A549 (cell line): Measurements from ENCODE around the gene ZNF497. TPM values are rescaled to one million over a fixed set of nuclear protein-coding genes. Genes with fewer than 3 reads are reported as not detected.
A peak's percentile ranks its signal among the peaks of the same experiment; 100 is the strongest.

Source experiments
- ATAC-seq, 2 experiments: fragments of 200-7000 bp in 1 of 2; fragments of >200 bp in 1 of 2; cut with Nextera tagmentation in 1 of 2; cut with Tn5 transposase in 1 of 2; 3 replicates each; pipeline versions ENCODE4 v1.8.0 to v1.9.1; 2018 to 2020; ENCODE audit warnings: mild to moderate bottlenecking in 1 of 2, moderate library complexity in 1 of 2
- CTCF ChIA-PET: fragments of 300-600 bp; sonication (Branson Sonifier 250); formaldehyde crosslinking; extraction: SDS; loops from one replicate; lab custom pipeline; 2021; ENCODE audit warnings: antibody characterized with exemption, inconsistent platforms; lab: Yijun Ruan, JAX
- POLR2A ChIA-PET: fragments of 350-600 bp; formaldehyde crosslinking; extraction: SDS; loops from one replicate; lab custom pipeline; 2021; ENCODE audit warnings: antibody characterized with exemption, inconsistent platforms; lab: Yijun Ruan, JAX
- DNase-seq, 2 experiments: peaks; one replicate each; pipeline versions ENCODE4 v3.0.0 to v3.0.0-alpha.2; 2011 to 2016; ENCODE audit warnings: low read depth in 1 of 2, low spot score in 1 of 2
- FAIRE-seq: peaks from 2 replicates; lab custom pipeline; 2011; peaks lifted over from hg19 to GRCh38; lab: Jason Lieb, UNC
- H3K27ac ChIP-seq, 2 experiments: fragments of >200 bp; sonication (Bioruptor Twin); formaldehyde crosslinking; 3 replicates each; pipeline ENCODE4 v1.5.1; 2016 to 2017
- H3K4me1 ChIP-seq: fragments of >200 bp; sonication (Bioruptor Twin); formaldehyde crosslinking; 3 replicates; pipeline ENCODE4 v1.6.1; 2016
- H3K4me2 ChIP-seq: fragments of >200 bp; sonication (Bioruptor Twin); formaldehyde crosslinking; 3 replicates; pipeline ENCODE4 v1.6.1; 2016
- H3K4me3 ChIP-seq: fragments of >200 bp; sonication (Bioruptor Twin); formaldehyde crosslinking; 3 replicates; pipeline ENCODE4 v1.5.1; 2016
- H3K9me3 ChIP-seq: fragments of >200 bp; sonication (Bioruptor Twin); formaldehyde crosslinking; 3 replicates; pipeline ENCODE4 v1.6.1; 2016
- CBX2 ChIP-seq: fragments of 200-600 bp; sonication (generic); IDR thresholded peaks from 2 replicates; pipeline ENCODE4 v1.6.1; 2016; ENCODE audit warnings: low read depth, mild to moderate bottlenecking, borderline replicate concordance
- CEBPB ChIP-seq, 2 experiments: fragments of >200 bp in 1 of 2; sonication (Bioruptor Twin) in 1 of 2; formaldehyde crosslinking in 1 of 2; IDR thresholded peaks; 2 replicates each; pipeline ENCODE4 v1.6.1; 2012 to 2016
- CHD2 ChIP-seq: fragments of 150-350 bp; IDR thresholded peaks from 2 replicates; pipeline ENCODE4 v1.6.1; 2014; ENCODE audit warnings: low read length; ENCODE audit not compliant: partially characterized antibody
- CHD4 ChIP-seq: fragments of 200-600 bp; sonication (generic); IDR thresholded peaks from 2 replicates; pipeline ENCODE4 v1.6.1; 2016; ENCODE audit warnings: antibody characterized with exemption, mild to moderate bottlenecking, borderline replicate concordance
- ESRRA ChIP-seq: fragments of 150-350 bp; IDR thresholded peaks from 2 replicates; pipeline ENCODE4 v1.6.1; 2014; ENCODE audit warnings: mild to moderate bottlenecking, low read length, borderline replicate concordance
- GATA3 ChIP-seq: IDR thresholded peaks from 2 replicates; pipeline ENCODE4 v1.6.1; 2012; ENCODE audit warnings: borderline replicate concordance
- HDAC2 ChIP-seq: fragments of 200-600 bp; sonication (generic); IDR thresholded peaks from 2 replicates; pipeline ENCODE4 v1.6.1; 2016
- JUNB ChIP-seq: fragments of >200 bp; sonication (Bioruptor Twin); formaldehyde crosslinking; IDR thresholded peaks from 2 replicates; pipeline ENCODE4 v1.6.1; 2016
- MAFK ChIP-seq: fragments of 450-650 bp; IDR thresholded peaks from 2 replicates; pipeline ENCODE4 v1.6.1; 2014; ENCODE audit not compliant: partially characterized antibody
- MYC ChIP-seq: IDR thresholded peaks from 2 replicates; pipeline ENCODE4 v1.6.1; 2012; ENCODE audit warnings: mild to moderate bottlenecking, inconsistent platforms, low read length, improper control_type of control experiment, borderline replicate concordance
- NFE2L2 ChIP-seq: fragments of 150-350 bp; conservative IDR thresholded peaks from 2 replicates; pipeline ENCODE4 v1.6.1; 2014; ENCODE audit warnings: low read length
- NPAS2 ChIP-seq: fragments of 250-450 bp; sonication (Bioruptor Pico); IDR thresholded peaks from 2 replicates; pipeline ENCODE4 v1.8.0; 2022; ENCODE audit warnings: mild to moderate bottlenecking, moderate library complexity, borderline replicate concordance
- POLR2A ChIP-seq: IDR thresholded peaks from 2 replicates; pipeline ENCODE4 v1.6.1; 2012; ENCODE audit warnings: mild to moderate bottlenecking, low read length
- POLR2AphosphoS2 ChIP-seq: conservative IDR thresholded peaks from 2 replicates; pipeline ENCODE4 v1.6.1; 2012; ENCODE audit warnings: low read length, improper control_type of control experiment, inconsistent platforms
- RCOR1 ChIP-seq: fragments of 150-350 bp; IDR thresholded peaks from 2 replicates; pipeline ENCODE4 v1.6.1; 2014; ENCODE audit warnings: antibody characterized with exemption, low read length, low read depth
- RNF2 ChIP-seq: fragments of 200-600 bp; sonication (generic); IDR thresholded peaks from 2 replicates; pipeline ENCODE4 v1.6.1; 2016; ENCODE audit warnings: low read depth, mild to moderate bottlenecking, antibody characterized with exemption, moderate library complexity, borderline replicate concordance
- SMC3 ChIP-seq: fragments of >200 bp; sonication (Bioruptor Twin); formaldehyde crosslinking; IDR thresholded peaks from 3 replicates; pipeline ENCODE4 v1.6.1; 2018; ENCODE audit warnings: inconsistent platforms
- TFCP2L1 ChIP-seq: fragments of 250-450 bp; sonication (Bioruptor Pico); IDR thresholded peaks from 2 replicates; pipeline ENCODE4 v1.5.0; 2021; ENCODE audit warnings: mild to moderate bottlenecking
- TP53 ChIP-seq: fragments of 250-450 bp; sonication (Bioruptor Pico); IDR thresholded peaks from 2 replicates; pipeline ENCODE4 v1.5.0; 2021; ENCODE audit warnings: mild to moderate bottlenecking, moderate library complexity
- ZC3H11A ChIP-seq: fragments of 450-650 bp; IDR thresholded peaks from 2 replicates; pipeline ENCODE4 v1.6.1; 2014; ENCODE audit warnings: antibody characterized with exemption, mild to moderate bottlenecking
- ZFP36 ChIP-seq: fragments of 450-650 bp; IDR thresholded peaks from 2 replicates; pipeline ENCODE4 v1.6.1; 2014; ENCODE audit warnings: borderline replicate concordance; ENCODE audit not compliant: partially characterized antibody
- WGBS: methylation state at CpG from one replicate; pipeline ENCODE4 v1.1.6; 2017; ENCODE audit errors: missing lambda C conversion rate; 5-methylcytosine and 5-hydroxymethylcytosine counted together
- polyA plus RNA-seq, 4 experiments: library from polyadenylated mRNA; depleted of rRNA in 3 of 4; stranded (reverse); fragments of >200 nt; fragmentation: RNase III in 1 of 4; extraction: RNeasy Plus Mini Kit Qiagen cat#74134 plus additional on column Dnase treatment in 1 of 4; gene quantifications; 2 replicates in 3 of 4; 3 replicates in 1 of 4; pipeline ENCODE4 v1.2.3, GENCODE V29; 2011 to 2017
- TF ChIP-seq, protein P1 (sequence below): IDR thresholded peaks from 2 replicates; pipeline ENCODE4 v1.6.1; 2012
- TF ChIP-seq, protein P2 (sequence below): IDR thresholded peaks from 2 replicates; pipeline ENCODE4 v1.6.1; 2012
- TF ChIP-seq, protein P3 (sequence below): fragments of 450-650 bp; IDR thresholded peaks from 2 replicates; pipeline ENCODE4 v1.6.1; 2014; ENCODE audit warnings: antibody characterized with exemption
- TF ChIP-seq, protein P4 (sequence below): fragments of 200-600 bp; sonication (generic); IDR thresholded peaks from 2 replicates; pipeline ENCODE4 v1.6.1; 2016; ENCODE audit warnings: antibody characterized with exemption, mild to moderate bottlenecking, moderate library complexity
- TF ChIP-seq, protein P5 (sequence below): fragments of >200 bp; sonication (Bioruptor Twin); formaldehyde crosslinking; IDR thresholded peaks from 2 replicates; pipeline ENCODE4 v1.6.1; 2016
- TF ChIP-seq, protein P6 (sequence below): IDR thresholded peaks from 2 replicates; pipeline ENCODE4 v1.6.1; 2012; ENCODE audit warnings: low read depth, borderline replicate concordance
- TF ChIP-seq, protein P7 (sequence below): fragments of 250-450 bp; sonication (Bioruptor Pico); IDR thresholded peaks from 2 replicates; pipeline ENCODE4 v1.5.0; 2020; ENCODE audit warnings: low read depth, mild to moderate bottlenecking, moderate library complexity

ZNF497 gene
- polyA plus RNA-seq, 2 of the 4 experiments (the other 2 are of a cell fraction), result 1.1 to 2.0 TPM

DNA sequence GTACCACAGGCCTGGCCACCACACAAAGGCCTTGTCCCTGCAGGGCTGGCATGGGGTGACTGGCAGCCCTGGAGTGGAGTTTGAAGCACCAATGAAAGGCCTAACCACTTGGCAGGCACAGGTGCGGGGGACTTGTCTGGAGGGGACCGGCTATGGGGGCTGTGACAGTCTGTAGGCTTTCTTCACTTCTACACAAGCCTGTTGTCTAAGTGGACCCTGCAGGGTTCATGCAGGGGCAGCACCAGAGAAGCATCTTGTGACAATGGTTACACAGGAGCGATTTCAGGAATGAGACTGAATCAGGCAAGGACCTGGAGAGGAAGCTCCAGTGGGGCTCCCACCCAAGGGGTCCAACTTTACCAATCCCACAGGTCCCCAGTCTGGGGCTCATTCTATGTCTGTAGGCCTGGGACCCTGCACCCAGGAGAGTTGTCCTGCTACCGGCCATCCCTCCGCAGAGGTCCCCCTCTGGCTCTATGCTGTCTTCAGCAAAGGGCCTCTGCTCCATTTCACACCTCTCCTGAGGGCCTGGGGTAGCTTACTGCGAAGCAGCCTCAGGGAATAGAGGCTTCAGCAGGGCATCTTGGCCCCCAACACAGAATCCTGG is 20.5 kb upstream of the ZNF497 start:
- H3K27ac ChIP-seq, result no peak overlapping the region
- peaks cover 28% of the 10 kb centered on the region for H3K4me1 ChIP-seq
- H3K9me3 ChIP-seq, result no peaks in the 10 kb centered on the region
- ATAC-seq, result no peak
- CTCF ChIA-PET, result interaction anchor here (0.9 kb wide), 1 partner anchor 136 kb away, joined by 3 read pairs; the partner anchor contains the start of gene ZBTB45
- TF ChIP-seq NFE2L2 (no peak), TFCP2L1 (CRISPR knock-in tag) (no peak), MAFK (no peak), CHD4 (no peak), CBX2 (no peak), RNF2 (no peak), TP53 (CRISPR knock-in tag) (no peak), NPAS2 (CRISPR knock-in tag) (no peak), POLR2AphosphoS2 (no peak), SMC3 (no peak), GATA3 (no peak), CEBPB (IDR thresholded peaks at IDR 0.05) (no peak), MYC (no peak), ZFP36 (no peak)
- TF ChIP-seq, protein P1, sequence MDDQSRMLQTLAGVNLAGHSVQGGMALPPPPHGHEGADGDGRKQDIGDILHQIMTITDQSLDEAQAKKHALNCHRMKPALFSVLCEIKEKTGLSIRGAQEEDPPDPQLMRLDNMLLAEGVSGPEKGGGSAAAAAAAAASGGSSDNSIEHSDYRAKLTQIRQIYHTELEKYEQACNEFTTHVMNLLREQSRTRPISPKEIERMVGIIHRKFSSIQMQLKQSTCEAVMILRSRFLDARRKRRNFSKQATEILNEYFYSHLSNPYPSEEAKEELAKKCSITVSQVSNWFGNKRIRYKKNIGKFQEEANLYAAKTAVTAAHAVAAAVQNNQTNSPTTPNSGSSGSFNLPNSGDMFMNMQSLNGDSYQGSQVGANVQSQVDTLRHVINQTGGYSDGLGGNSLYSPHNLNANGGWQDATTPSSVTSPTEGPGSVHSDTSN, result no peak
- TF ChIP-seq, protein P2, sequence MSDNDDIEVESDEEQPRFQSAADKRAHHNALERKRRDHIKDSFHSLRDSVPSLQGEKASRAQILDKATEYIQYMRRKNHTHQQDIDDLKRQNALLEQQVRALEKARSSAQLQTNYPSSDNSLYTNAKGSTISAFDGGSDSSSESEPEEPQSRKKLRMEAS, result no peak
- TF ChIP-seq, protein P3, sequence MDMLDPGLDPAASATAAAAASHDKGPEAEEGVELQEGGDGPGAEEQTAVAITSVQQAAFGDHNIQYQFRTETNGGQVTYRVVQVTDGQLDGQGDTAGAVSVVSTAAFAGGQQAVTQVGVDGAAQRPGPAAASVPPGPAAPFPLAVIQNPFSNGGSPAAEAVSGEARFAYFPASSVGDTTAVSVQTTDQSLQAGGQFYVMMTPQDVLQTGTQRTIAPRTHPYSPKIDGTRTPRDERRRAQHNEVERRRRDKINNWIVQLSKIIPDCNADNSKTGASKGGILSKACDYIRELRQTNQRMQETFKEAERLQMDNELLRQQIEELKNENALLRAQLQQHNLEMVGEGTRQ, result no peak
- TF ChIP-seq, protein P4, sequence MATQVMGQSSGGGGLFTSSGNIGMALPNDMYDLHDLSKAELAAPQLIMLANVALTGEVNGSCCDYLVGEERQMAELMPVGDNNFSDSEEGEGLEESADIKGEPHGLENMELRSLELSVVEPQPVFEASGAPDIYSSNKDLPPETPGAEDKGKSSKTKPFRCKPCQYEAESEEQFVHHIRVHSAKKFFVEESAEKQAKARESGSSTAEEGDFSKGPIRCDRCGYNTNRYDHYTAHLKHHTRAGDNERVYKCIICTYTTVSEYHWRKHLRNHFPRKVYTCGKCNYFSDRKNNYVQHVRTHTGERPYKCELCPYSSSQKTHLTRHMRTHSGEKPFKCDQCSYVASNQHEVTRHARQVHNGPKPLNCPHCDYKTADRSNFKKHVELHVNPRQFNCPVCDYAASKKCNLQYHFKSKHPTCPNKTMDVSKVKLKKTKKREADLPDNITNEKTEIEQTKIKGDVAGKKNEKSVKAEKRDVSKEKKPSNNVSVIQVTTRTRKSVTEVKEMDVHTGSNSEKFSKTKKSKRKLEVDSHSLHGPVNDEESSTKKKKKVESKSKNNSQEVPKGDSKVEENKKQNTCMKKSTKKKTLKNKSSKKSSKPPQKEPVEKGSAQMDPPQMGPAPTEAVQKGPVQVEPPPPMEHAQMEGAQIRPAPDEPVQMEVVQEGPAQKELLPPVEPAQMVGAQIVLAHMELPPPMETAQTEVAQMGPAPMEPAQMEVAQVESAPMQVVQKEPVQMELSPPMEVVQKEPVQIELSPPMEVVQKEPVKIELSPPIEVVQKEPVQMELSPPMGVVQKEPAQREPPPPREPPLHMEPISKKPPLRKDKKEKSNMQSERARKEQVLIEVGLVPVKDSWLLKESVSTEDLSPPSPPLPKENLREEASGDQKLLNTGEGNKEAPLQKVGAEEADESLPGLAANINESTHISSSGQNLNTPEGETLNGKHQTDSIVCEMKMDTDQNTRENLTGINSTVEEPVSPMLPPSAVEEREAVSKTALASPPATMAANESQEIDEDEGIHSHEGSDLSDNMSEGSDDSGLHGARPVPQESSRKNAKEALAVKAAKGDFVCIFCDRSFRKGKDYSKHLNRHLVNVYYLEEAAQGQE, result no peak
- TF ChIP-seq, protein P5, sequence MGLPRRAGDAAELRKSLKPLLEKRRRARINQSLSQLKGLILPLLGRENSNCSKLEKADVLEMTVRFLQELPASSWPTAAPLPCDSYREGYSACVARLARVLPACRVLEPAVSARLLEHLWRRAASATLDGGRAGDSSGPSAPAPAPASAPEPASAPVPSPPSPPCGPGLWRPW, result no peak
- FAIRE-seq, result no peak
- POLR2A ChIA-PET, result interaction anchor here (3.8 kb wide), 1 partner anchor 21 kb away, joined by 18 read pairs; the partner anchor contains the start of gene ZNF497
- no peak overlapping the region for H3K4me3 ChIP-seq
- 93% methylated on average over 6 of the region's 6 CpGs for WGBS
- no peak for DNase-seq
- no peak overlapping the region for H3K4me2 ChIP-seq

DNA sequence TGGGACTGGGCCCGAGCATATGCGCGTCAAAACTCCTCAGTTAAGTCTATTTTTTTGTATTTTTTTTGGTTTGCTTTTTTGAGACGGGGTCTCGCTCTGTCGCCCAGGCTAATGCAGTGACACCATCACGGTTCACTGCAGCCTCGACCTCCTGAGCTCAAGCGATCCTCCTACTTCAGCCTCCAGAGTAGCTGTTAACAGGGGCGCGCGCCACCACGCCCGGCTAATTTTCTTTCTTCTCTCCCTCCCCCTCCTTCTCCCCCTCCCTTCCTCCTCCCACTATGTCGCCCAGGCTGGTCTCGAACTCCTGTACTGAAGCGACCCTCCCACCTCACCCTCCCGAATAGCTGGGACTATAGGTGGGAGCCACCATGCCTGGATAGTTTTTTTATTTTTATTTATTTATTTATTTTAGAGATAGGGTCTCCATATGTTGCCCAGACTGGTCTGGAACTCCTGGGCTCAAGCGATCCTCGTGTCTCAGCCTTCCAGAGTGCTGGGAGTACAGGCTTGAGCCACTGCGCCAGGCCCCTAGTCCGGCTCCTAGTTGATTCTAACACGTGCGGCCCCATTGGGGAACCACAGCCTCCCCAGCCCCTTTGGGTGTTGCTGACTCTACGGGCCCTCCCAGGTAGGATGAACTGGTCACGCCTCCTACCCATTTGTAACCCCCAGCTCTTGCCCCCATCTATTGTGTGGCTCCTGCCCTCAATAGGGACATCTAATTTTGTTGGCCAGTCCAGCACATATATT is 19.1 kb upstream of the ZNF497 start:
- DNase-seq (no peak), FAIRE-seq (no peak), ATAC-seq (no peak)
- Histone ChIP-seq H3K27ac (peak overlapping the region; percentile 73 to 97), H3K9me3 (no peaks in the 10 kb centered on the region), H3K4me2 (peak overlapping the region; percentile 82), H3K4me3 (peak overlapping the region; percentile 64), H3K4me1 (peaks cover 27% of the 10 kb centered on the region)
- 20% methylated on average over 26 of the region's 26 CpGs for WGBS
- ChIA-PET CTCF (interaction anchor here (0.6 to 1.0 kb wide), 3 partner anchors 19 to 138 kb away, joined by 3 to 4 read pairs (median 4); partner anchors contain the start of genes ZBTB45 and ZNF497), POLR2A (interaction anchor here (0.6 to 1.9 kb wide), 5 partner anchors 19 to 138 kb away, joined by 3 to 28 read pairs (median 4); partner anchors contain the start of genes ZBTB45, ZNF497, ZNF584 and ZNF8)
- TF ChIP-seq ESRRA, result no peak
- TF ChIP-seq POLR2A, result no peak; the same call in 1 of the 2 replicates
- no peak for TF ChIP-seq HDAC2
- TF ChIP-seq NPAS2 (CRISPR knock-in tag), result no peak
- no peak for TF ChIP-seq ZFP36
- TF ChIP-seq, protein P6, sequence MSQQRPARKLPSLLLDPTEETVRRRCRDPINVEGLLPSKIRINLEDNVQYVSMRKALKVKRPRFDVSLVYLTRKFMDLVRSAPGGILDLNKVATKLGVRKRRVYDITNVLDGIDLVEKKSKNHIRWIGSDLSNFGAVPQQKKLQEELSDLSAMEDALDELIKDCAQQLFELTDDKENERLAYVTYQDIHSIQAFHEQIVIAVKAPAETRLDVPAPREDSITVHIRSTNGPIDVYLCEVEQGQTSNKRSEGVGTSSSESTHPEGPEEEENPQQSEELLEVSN, result no peak
- TF ChIP-seq RCOR1, result no peak
- no peak for TF ChIP-seq JUNB
- TF ChIP-seq ZC3H11A, result no peak
- TF ChIP-seq, protein P7, sequence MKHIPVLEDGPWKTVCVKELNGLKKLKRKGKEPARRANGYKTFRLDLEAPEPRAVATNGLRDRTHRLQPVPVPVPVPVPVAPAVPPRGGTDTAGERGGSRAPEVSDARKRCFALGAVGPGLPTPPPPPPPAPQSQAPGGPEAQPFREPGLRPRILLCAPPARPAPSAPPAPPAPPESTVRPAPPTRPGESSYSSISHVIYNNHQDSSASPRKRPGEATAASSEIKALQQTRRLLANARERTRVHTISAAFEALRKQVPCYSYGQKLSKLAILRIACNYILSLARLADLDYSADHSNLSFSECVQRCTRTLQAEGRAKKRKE (CRISPR knock-in tag), result no peak
- TF ChIP-seq CHD2, result no peak
